C4-2B (cell line): ENCODE results near the gene PDCD1.

ENCODE experiments used
- ZFX ChIP-seq: fragments of 450-650 bp; IDR thresholded peaks from 2 replicates; pipeline ENCODE4 v1.6.1; 2017
- TF ChIP-seq, protein P1 (sequence below): fragments of 450-650 bp; conservative IDR thresholded peaks from 2 replicates; pipeline ENCODE4 v1.5.1; 2017; ENCODE audit warnings: mild to moderate bottlenecking

DNA sequence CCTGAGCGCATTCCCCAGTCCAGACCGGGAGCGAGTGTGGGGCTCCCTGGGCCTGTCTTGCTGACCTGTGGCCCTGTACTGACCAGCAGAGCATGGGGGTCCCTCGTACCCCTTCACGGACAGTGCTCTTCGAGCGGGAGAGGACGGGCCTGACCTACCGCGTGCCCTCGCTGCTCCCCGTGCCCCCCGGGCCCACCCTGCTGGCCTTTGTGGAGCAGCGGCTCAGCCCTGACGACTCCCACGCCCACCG, 44.4 kb downstream of the PDCD1 start:
- TF ChIP-seq, protein P1, sequence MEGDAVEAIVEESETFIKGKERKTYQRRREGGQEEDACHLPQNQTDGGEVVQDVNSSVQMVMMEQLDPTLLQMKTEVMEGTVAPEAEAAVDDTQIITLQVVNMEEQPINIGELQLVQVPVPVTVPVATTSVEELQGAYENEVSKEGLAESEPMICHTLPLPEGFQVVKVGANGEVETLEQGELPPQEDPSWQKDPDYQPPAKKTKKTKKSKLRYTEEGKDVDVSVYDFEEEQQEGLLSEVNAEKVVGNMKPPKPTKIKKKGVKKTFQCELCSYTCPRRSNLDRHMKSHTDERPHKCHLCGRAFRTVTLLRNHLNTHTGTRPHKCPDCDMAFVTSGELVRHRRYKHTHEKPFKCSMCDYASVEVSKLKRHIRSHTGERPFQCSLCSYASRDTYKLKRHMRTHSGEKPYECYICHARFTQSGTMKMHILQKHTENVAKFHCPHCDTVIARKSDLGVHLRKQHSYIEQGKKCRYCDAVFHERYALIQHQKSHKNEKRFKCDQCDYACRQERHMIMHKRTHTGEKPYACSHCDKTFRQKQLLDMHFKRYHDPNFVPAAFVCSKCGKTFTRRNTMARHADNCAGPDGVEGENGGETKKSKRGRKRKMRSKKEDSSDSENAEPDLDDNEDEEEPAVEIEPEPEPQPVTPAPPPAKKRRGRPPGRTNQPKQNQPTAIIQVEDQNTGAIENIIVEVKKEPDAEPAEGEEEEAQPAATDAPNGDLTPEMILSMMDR = no peak
- no peak for TF ChIP-seq ZFX
